A673 (cell line): Measurements from ENCODE around the gene BCAN.

Experiments used
- CTCF ChIP-seq: fragments of 300-800, 200-600 bp; sonication (generic); conservative IDR thresholded peaks from 2 replicates; pipeline ENCODE4 v1.5.1; 2017; ENCODE audit warnings: low read depth, mild to moderate bottlenecking, antibody characterized with exemption, low read length, moderate library complexity, mixed read lengths
- EZH2 ChIP-seq: fragments of 200-600 bp; sonication (generic); IDR thresholded peaks from 2 replicates; pipeline ENCODE4 v1.6.1; 2017; ENCODE audit warnings: borderline replicate concordance, low read depth, mild to moderate bottlenecking, mixed read lengths, antibody characterized with exemption, low read length; ENCODE audit not compliant: poor library complexity, severe bottlenecking

DNA sequence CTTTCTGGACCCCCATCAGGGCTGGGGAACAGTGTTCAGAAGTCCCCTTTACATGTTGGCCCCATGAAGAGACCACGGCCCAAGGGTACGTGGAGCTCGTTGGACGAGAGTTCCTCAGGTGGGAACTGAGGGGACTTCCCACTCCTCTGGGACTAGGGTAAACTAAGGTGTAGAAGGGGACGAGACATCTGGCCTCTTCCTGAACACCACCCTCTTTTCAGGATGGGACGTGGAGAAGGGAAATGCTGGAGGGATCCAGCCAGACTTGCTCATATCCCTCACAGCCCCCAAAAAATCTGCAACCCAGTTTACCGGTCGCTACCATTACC, 48.3 kb upstream of the BCAN start:
- TF ChIP-seq CTCF (no peak), EZH2 (no peak)
